HAP-1 (cell line): ENCODE results near the gene P3H2.

ENCODE experiments used
- DNase-seq, 2 experiments: peaks; one replicate each; pipeline ENCODE4 v3.0.0-alpha.2; 2016 to 2020; ENCODE audit warnings: low spot score in 2 of 2
- H3K27me3 ChIP-seq: fragments of 250-450 bp; sonication (Bioruptor Pico); 2 replicates; pipeline ENCODE4 v1.5.1; 2020; ENCODE audit warnings: low read depth, mild to moderate bottlenecking, moderate library complexity
- H3K36me3 ChIP-seq: fragments of 250-450 bp; sonication (Bioruptor Pico); replicated peaks from 2 replicates; pipeline ENCODE4 v1.5.1; 2020; ENCODE audit warnings: mild to moderate bottlenecking
- H3K4me1 ChIP-seq: fragments of 250-450 bp; sonication (Bioruptor Pico); 2 replicates; pipeline ENCODE4 v1.5.1; 2020; ENCODE audit warnings: mild to moderate bottlenecking
- H3K4me3 ChIP-seq: fragments of 250-450 bp; sonication (Bioruptor Pico); 2 replicates; pipeline ENCODE4 v1.5.1; 2020; ENCODE audit warnings: mild to moderate bottlenecking, moderate library complexity
- H3K9me3 ChIP-seq: fragments of 250-450 bp; sonication (Bioruptor Pico); 2 replicates; pipeline ENCODE4 v1.5.1; 2020; ENCODE audit warnings: mild to moderate bottlenecking, moderate library complexity
- in situ Hi-C: fragments of 300-500 bp; cut with MboI; formaldehyde crosslinking; loops from 3 replicates; pipeline ENCODE4 v1.14.3; 2020; ENCODE audit warnings: low sequenced_read_pairs, inconsistent platforms, mixed read lengths

P3H2 gene

GRCh38 chr3:190070622-190071347 lies 49.9 kb downstream of the P3H2 start:
- in situ Hi-C loops, result no loop called here
- no peaks in the 10 kb centered on the region for H3K36me3 ChIP-seq
- no peaks in the 10 kb centered on the region for H3K9me3 ChIP-seq
- no peak overlapping the region for H3K4me3 ChIP-seq
- H3K4me1 ChIP-seq, result no peaks in the 10 kb centered on the region
- no peak for DNase-seq
- H3K27me3 ChIP-seq, result peaks cover 2% of the 10 kb centered on the region; the same call in 1 of the 2 replicates

- H3K27me3 ChIP-seq, result peaks cover 3% of the 10 kb centered on the region; the same call in 1 of the 2 replicates
- no peak for DNase-seq
Measured at GRCh38 chr3:190065204-190065603, 55.5 kb downstream of the P3H2 start.

GRCh38 chr3:190064659-190065058 lies 56.0 kb downstream of the P3H2 start:
- Histone ChIP-seq H3K27me3 (peaks cover 3% of the 10 kb centered on the region; the same call in 1 of the 2 replicates), H3K4me1 (no peaks in the 10 kb centered on the region), H3K9me3 (no peaks in the 10 kb centered on the region), H3K4me3 (no peak overlapping the region), H3K36me3 (no peaks in the 10 kb centered on the region)
- in situ Hi-C loops, result no loop called here
- DNase-seq, result no peak

More at GRCh38 chr3:190065204-190065603, 55.5 kb downstream of the P3H2 start:
- no peaks in the 10 kb centered on the region for H3K4me1 ChIP-seq
- no peaks in the 10 kb centered on the region for H3K9me3 ChIP-seq
- H3K4me3 ChIP-seq, result no peak overlapping the region
- H3K36me3 ChIP-seq, result no peaks in the 10 kb centered on the region
- in situ Hi-C loops, result no loop called here

- Histone ChIP-seq H3K9me3 (no peaks in the 10 kb centered on the region), H3K4me1 (no peaks in the 10 kb centered on the region), H3K36me3 (no peaks in the 10 kb centered on the region), H3K27me3 (peaks cover 3% of the 10 kb centered on the region; the same call in 1 of the 2 replicates), H3K4me3 (no peak overlapping the region)
- in situ Hi-C loops, result no loop called here
- no peak for DNase-seq
Measured at GRCh38 chr3:190064112-190064511, 56.6 kb downstream of the P3H2 start.

- no peaks in the 10 kb centered on the region for H3K36me3 ChIP-seq
- H3K27me3 ChIP-seq, result peaks cover 3% of the 10 kb centered on the region; the same call in 1 of the 2 replicates
- in situ Hi-C loops, result no loop called here
- DNase-seq, result no peak
- no peaks in the 10 kb centered on the region for H3K4me1 ChIP-seq
- H3K4me3 ChIP-seq, result no peak overlapping the region
- no peaks in the 10 kb centered on the region for H3K9me3 ChIP-seq
Measured at GRCh38 chr3:190063490-190063889, 57.2 kb downstream of the P3H2 start.

- DNase-seq, result no peak
- in situ Hi-C loops, result no loop called here
- H3K36me3 ChIP-seq, result no peaks in the 10 kb centered on the region
- H3K4me3 ChIP-seq, result no peak overlapping the region
- peaks cover 3% of the 10 kb centered on the region; the same call in 1 of the 2 replicates for H3K27me3 ChIP-seq
- no peaks in the 10 kb centered on the region for H3K9me3 ChIP-seq
- no peaks in the 10 kb centered on the region for H3K4me1 ChIP-seq
Measured at GRCh38 chr3:190060192-190060775, 60.4 kb downstream of the P3H2 start.

GRCh38 chr3:190059242-190059590 lies 61.5 kb downstream of the P3H2 start:
- H3K9me3 ChIP-seq, result no peaks in the 10 kb centered on the region
- in situ Hi-C loops, result no loop called here
- H3K27me3 ChIP-seq, result peaks cover 3% of the 10 kb centered on the region; the same call in 1 of the 2 replicates
- DNase-seq, result no peak
- no peaks in the 10 kb centered on the region for H3K36me3 ChIP-seq
- no peak overlapping the region for H3K4me3 ChIP-seq
- no peaks in the 10 kb centered on the region for H3K4me1 ChIP-seq

- Histone ChIP-seq H3K36me3 (no peaks in the 10 kb centered on the region), H3K27me3 (peaks cover 3% of the 10 kb centered on the region; the same call in 1 of the 2 replicates), H3K4me1 (no peaks in the 10 kb centered on the region), H3K9me3 (no peaks in the 10 kb centered on the region), H3K4me3 (no peak overlapping the region)
- in situ Hi-C loops, result no loop called here
- DNase-seq, result no peak
Measured at GRCh38 chr3:190058521-190059241, 62.0 kb downstream of the P3H2 start.

GRCh38 chr3:190056742-190057141 lies 64.0 kb downstream of the P3H2 start:
- H3K9me3 ChIP-seq, result no peaks in the 10 kb centered on the region
- in situ Hi-C loops, result no loop called here
- H3K4me1 ChIP-seq, result no peaks in the 10 kb centered on the region
- H3K4me3 ChIP-seq, result no peak overlapping the region
- no peaks in the 10 kb centered on the region for H3K36me3 ChIP-seq
- H3K27me3 ChIP-seq, result peaks cover under 1% of the 10 kb centered on the region; the same call in 1 of the 2 replicates
- DNase-seq, result no peak

- peaks cover under 1% of the 10 kb centered on the region; the same call in 1 of the 2 replicates for H3K27me3 ChIP-seq
- H3K9me3 ChIP-seq, result no peaks in the 10 kb centered on the region
- no peak overlapping the region for H3K4me3 ChIP-seq
- no peaks in the 10 kb centered on the region for H3K4me1 ChIP-seq
- in situ Hi-C loops, result no loop called here
- H3K36me3 ChIP-seq, result no peaks in the 10 kb centered on the region
- no peak for DNase-seq
Measured at GRCh38 chr3:190055773-190056172, 64.9 kb downstream of the P3H2 start.

GRCh38 chr3:190053919-190054672 lies 66.6 kb downstream of the P3H2 start:
- Histone ChIP-seq H3K27me3 (peaks cover 15% of the 10 kb centered on the region; the same call in 1 of the 2 replicates), H3K4me3 (no peak overlapping the region), H3K9me3 (no peaks in the 10 kb centered on the region), H3K4me1 (no peaks in the 10 kb centered on the region), H3K36me3 (no peaks in the 10 kb centered on the region)
- in situ Hi-C loops, result no loop called here
- DNase-seq, result no peak

- in situ Hi-C loops, result no loop called here
- Histone ChIP-seq H3K4me1 (no peaks in the 10 kb centered on the region), H3K9me3 (no peaks in the 10 kb centered on the region), H3K36me3 (no peaks in the 10 kb centered on the region), H3K27me3 (peaks cover 20% of the 10 kb centered on the region), H3K4me3 (no peak overlapping the region)
- no peak for DNase-seq
Measured at GRCh38 chr3:190051641-190052040, 69.1 kb downstream of the P3H2 start.

GRCh38 chr3:190048932-190049441 lies 71.7 kb downstream of the P3H2 start:
- Histone ChIP-seq H3K4me3 (no peak overlapping the region), H3K9me3 (no peaks in the 10 kb centered on the region), H3K36me3 (no peaks in the 10 kb centered on the region), H3K4me1 (no peaks in the 10 kb centered on the region), H3K27me3 (peaks cover 27% of the 10 kb centered on the region)
- DNase-seq, result no peak
- in situ Hi-C loops, result no loop called here
